Measurements from ENCODE around the gene LRBA.
"Not testable (repeated sequence)": the region's sequence is repeated elsewhere in the genome, so short reads cannot be mapped to it uniquely, and the experiment has no call there.

GRCh38 chr4:150742930-150743329, 272.2 kb downstream of the LRBA start:
- not testable (repeated sequence) for TF ChIP-seq CTCF (IDR thresholded peaks at IDR 0.05; ENCODE audit: borderline replicate concordance, extremely low read depth, low read length, poor library complexity, severe bottlenecking); EZH2 (IDR thresholded peaks at IDR 0.05; ENCODE audit: borderline replicate concordance, low read depth, low read length, severe bottlenecking)
